ENCODE measurements around the gene TEX26. TPM values are rescaled to one million over a fixed set of nuclear protein-coding genes. Genes with fewer than 3 reads are reported as not detected.

TEX26 gene
- polyA plus RNA-seq, 3 donors = not detected

DNA sequence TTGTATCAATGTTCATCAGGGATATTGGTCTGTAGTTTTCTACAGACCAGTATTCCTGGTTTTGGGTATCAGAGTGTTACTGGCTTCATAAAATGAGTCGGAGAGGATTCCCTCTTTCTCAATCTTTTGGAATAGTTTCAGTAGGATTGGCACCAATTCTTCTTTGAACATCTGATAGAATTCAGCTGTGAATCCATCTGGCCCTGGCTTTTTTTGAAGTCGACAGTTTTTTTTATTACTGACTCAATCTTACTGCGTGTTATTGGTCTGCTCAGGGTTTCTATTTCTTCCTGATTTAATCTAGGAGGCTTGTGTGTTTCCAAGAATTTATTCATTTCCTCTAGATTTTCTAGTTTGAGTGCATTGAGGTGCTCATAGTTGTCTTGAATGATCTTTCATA is 11.4 kb downstream of the TEX26 start:
- no peaks in the 10 kb centered on the region for H3K36me3 ChIP-seq (replicated peaks in 1 of 2; ENCODE audit: control insufficient read depth in 1 of 2, insufficient read depth in 2 of 2, low read length in 2 of 2)
- TF ChIP-seq CTCF (IDR thresholded peaks at IDR 0.05) = no peak
- H3K79me2 ChIP-seq (ENCODE audit: insufficient read depth, low read length) = no peaks in the 10 kb centered on the region
- H4K20me1 ChIP-seq (ENCODE audit: insufficient read depth, low read length) = no peaks in the 10 kb centered on the region
- H2AFZ ChIP-seq (ENCODE audit: insufficient read depth, low read depth, low read length, poor library complexity, severe bottlenecking) = no peak overlapping the region
- H3K27me3 ChIP-seq (ENCODE audit: control insufficient read depth in 2 of 2, insufficient read depth in 2 of 2, low read length in 2 of 2) = peaks cover 0 to 3% of the 10 kb centered on the region in 2 donors
- no peak for DNase-seq
- no peak overlapping the region for H3K27ac Mint-ChIP-seq
- H3K4me2 ChIP-seq (replicated peaks; ENCODE audit: extremely low read depth, low read length, poor library complexity, severe bottlenecking) = no peak overlapping the region
- no peaks in the 10 kb centered on the region for H3K4me1 Mint-ChIP-seq
- no peak overlapping the region for H3K27ac ChIP-seq (ENCODE audit: low read depth in 1 of 2, low read length in 2 of 2)
- H3K36me3 Mint-ChIP-seq = no peaks in the 10 kb centered on the region
- H3K27me3 Mint-ChIP-seq (ENCODE audit: low read depth in 3 of 3) = peaks cover 4 to 21% (median 10%) of the 10 kb centered on the region in 3 donors
- no peaks in the 10 kb centered on the region for H3K9me3 ChIP-seq (replicated peaks in 1 of 2; ENCODE audit: control insufficient read depth in 1 of 2, insufficient read depth in 1 of 2, low read length in 2 of 2)
- H3K4me1 ChIP-seq (ENCODE audit: control insufficient read depth in 1 of 2, insufficient read depth in 2 of 2, low read length in 2 of 2) = no peaks in the 10 kb centered on the region
- WGBS (ENCODE audit: insufficient coverage) = no CpG with 5 or more reads among the region's 3 CpGs
- peaks cover 0 to 19% (median 4%) of the 10 kb centered on the region in 7 donors for H3K9me3 Mint-ChIP-seq
- H3K4me3 ChIP-seq (replicated peaks in 1 of 3; ENCODE audit: low read depth in 2 of 3, low read length in 3 of 3) = no peak overlapping the region
- H3K4me3 Mint-ChIP-seq = no peak overlapping the region
- intact Hi-C loops (cut with micrococcal nuclease) = no loop called here
- H3K9ac ChIP-seq (ENCODE audit: insufficient read depth, low read length, poor library complexity, severe bottlenecking) = no peak overlapping the region

GRCh38 chr13:30957258-30957943 is 24.9 kb downstream of the TEX26 start:
- no peak for TF ChIP-seq CTCF (IDR thresholded peaks at IDR 0.05)
- peaks cover 2 to 20% (median 13%) of the 10 kb centered on the region in 7 donors for H3K9me3 Mint-ChIP-seq
- H3K36me3 Mint-ChIP-seq = no peaks in the 10 kb centered on the region
- Histone ChIP-seq H3K9ac (ENCODE audit: insufficient read depth, low read length, poor library complexity, severe bottlenecking) (no peak overlapping the region), H3K79me2 (ENCODE audit: insufficient read depth, low read length) (no peaks in the 10 kb centered on the region), H3K36me3 (replicated peaks in 1 of 2; ENCODE audit: control insufficient read depth in 1 of 2, insufficient read depth in 2 of 2, low read length in 2 of 2) (no peaks in the 10 kb centered on the region), H2AFZ (ENCODE audit: insufficient read depth, low read depth, low read length, poor library complexity, severe bottlenecking) (no peak overlapping the region), H3K27me3 (ENCODE audit: control insufficient read depth in 2 of 2, insufficient read depth in 2 of 2, low read length in 2 of 2) (no peaks in the 10 kb centered on the region), H3K4me2 (replicated peaks; ENCODE audit: extremely low read depth, low read length, poor library complexity, severe bottlenecking) (no peak overlapping the region), H3K9me3 (replicated peaks in 1 of 2; ENCODE audit: control insufficient read depth in 1 of 2, insufficient read depth in 1 of 2, low read length in 2 of 2) (peaks cover 0 to 3% of the 10 kb centered on the region in 2 donors), H4K20me1 (ENCODE audit: insufficient read depth, low read length) (no peaks in the 10 kb centered on the region), H3K4me3 (replicated peaks in 1 of 3; ENCODE audit: low read depth in 2 of 3, low read length in 3 of 3) (no peak overlapping the region), H3K4me1 (ENCODE audit: control insufficient read depth in 1 of 2, insufficient read depth in 2 of 2, low read length in 2 of 2) (no peaks in the 10 kb centered on the region), H3K27ac (ENCODE audit: low read depth in 1 of 2, low read length in 2 of 2) (no peak overlapping the region)
- 92% methylated on average over 4 of the region's 5 CpGs for WGBS (ENCODE audit: insufficient coverage)
- H3K4me1 Mint-ChIP-seq = no peaks in the 10 kb centered on the region
- H3K27ac Mint-ChIP-seq = peak overlapping the region in 1 of 7 donors; percentile 35
- H3K27me3 Mint-ChIP-seq (ENCODE audit: low read depth in 3 of 3) = peaks cover 7 to 22% (median 8%) of the 10 kb centered on the region in 3 donors
- no peak overlapping the region for H3K4me3 Mint-ChIP-seq
- intact Hi-C loops (cut with micrococcal nuclease) = no loop called here
- no peak for DNase-seq

All from CD14-positive monocyte (primary cell).